ENCODE data around the gene EEF2K. TPM values are rescaled to one million over a fixed set of nuclear protein-coding genes. Genes with fewer than 3 reads are reported as not detected.

The EEF2K gene
- total and polyA plus RNA-seq, 5 donors = 15.0 to 38.3 (median 28.8) TPM

DNA sequence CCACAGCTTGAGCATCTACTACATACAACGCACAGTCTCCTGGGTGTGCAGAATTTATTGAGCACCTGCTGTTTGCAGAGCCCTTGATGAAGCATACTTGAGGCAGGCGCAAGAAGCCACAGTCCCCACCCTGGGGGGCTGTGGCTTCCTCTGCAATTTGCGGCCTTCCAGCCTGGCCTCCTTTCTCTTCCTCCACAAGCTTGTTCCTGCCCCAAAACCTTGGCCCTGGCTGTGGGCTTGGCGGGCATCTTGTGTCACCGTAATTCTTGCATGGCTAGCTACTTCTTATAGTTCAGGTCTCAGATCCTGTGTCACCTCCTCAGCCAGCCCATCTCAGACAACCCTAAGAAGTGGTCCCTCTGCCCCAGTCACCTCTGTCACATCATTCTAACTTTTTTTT is 47.2 kb downstream of the EEF2K start:
- intact Hi-C loops (cut with DNase I) = no loop called here
- DNase-seq (no peak), ATAC-seq (no peak)
- 95% methylated on average over 5 of the region's 5 CpGs for WGBS
- H3K9me3 ChIP-seq (ENCODE audit: control insufficient read depth, low read length) = peaks cover 3% of the 10 kb centered on the region
- no peaks in the 10 kb centered on the region for H3K4me1 ChIP-seq (ENCODE audit: control insufficient read depth, insufficient read depth, low read length)
- H3K4me3 ChIP-seq (ENCODE audit: low read length) = no peak overlapping the region
- H3K27me3 ChIP-seq (ENCODE audit: control insufficient read depth, insufficient read depth) = no peaks in the 10 kb centered on the region
- no peak overlapping the region for H3K27ac ChIP-seq (ENCODE audit: low read length)

DNA sequence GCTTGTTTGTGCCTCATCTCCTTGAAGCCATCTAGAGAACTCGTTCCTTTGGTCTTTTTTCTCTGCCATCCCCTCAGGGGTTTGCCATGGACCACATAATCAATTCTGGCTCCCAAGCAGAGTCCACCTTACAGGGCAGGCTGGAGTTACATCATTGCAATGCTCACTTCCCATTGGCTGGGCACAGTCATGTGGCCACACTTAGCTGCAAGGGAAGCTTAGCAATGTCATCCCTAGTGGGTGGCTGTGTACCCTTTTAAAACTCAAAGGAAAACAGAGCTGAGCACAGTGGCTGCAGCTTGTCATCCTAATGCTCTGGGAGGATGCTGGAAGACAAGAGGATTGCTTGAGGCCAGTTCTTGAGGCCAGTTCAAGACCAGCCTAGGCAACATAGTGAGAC is 49.3 kb downstream of the EEF2K start:
- WGBS = 95% methylated on average over 1 of the region's 1 CpG
- H3K4me1 ChIP-seq (ENCODE audit: control insufficient read depth, insufficient read depth, low read length) = no peaks in the 10 kb centered on the region
- peaks cover 3% of the 10 kb centered on the region for H3K9me3 ChIP-seq (ENCODE audit: control insufficient read depth, low read length)
- no peaks in the 10 kb centered on the region for H3K27me3 ChIP-seq (ENCODE audit: control insufficient read depth, insufficient read depth)
- ATAC-seq = no peak
- intact Hi-C loops (cut with DNase I) = no loop called here
- H3K4me3 ChIP-seq (ENCODE audit: low read length) = no peak overlapping the region
- DNase-seq = no peak
- H3K27ac ChIP-seq (ENCODE audit: low read length) = no peak overlapping the region

DNA sequence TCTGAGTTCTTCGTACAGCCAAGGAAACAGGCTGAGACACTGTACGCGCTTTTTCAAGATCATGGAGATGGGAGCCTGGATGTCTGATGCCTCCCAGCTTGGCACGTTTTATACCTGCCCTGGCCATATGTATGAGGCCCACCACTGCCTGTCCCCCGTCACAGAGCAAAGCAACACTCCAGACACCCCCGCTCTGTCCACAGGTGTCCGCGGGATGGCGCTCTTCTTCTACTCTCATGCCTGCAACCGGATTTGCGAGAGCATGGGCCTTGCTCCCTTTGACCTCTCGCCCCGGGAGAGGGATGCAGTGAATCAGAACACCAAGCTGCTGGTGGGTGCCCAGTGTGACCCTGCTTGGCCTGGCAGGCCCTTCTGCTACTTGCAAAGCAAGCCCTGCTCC is 51.4 kb downstream of the EEF2K start:
- DNase-seq (no peak), ATAC-seq (peak in 1 of 2 donors; percentile 32)
- intact Hi-C loops (cut with DNase I) = no loop called here
- no peak overlapping the region for H3K27ac ChIP-seq (ENCODE audit: low read length)
- H3K27me3 ChIP-seq (ENCODE audit: control insufficient read depth, insufficient read depth) = no peaks in the 10 kb centered on the region
- H3K9me3 ChIP-seq (ENCODE audit: control insufficient read depth, low read length) = peaks cover 3% of the 10 kb centered on the region
- no peak overlapping the region for H3K4me3 ChIP-seq (ENCODE audit: low read length)
- H3K4me1 ChIP-seq (ENCODE audit: control insufficient read depth, insufficient read depth, low read length) = no peaks in the 10 kb centered on the region
- WGBS = 98% methylated on average over 13 of the region's 13 CpGs

DNA sequence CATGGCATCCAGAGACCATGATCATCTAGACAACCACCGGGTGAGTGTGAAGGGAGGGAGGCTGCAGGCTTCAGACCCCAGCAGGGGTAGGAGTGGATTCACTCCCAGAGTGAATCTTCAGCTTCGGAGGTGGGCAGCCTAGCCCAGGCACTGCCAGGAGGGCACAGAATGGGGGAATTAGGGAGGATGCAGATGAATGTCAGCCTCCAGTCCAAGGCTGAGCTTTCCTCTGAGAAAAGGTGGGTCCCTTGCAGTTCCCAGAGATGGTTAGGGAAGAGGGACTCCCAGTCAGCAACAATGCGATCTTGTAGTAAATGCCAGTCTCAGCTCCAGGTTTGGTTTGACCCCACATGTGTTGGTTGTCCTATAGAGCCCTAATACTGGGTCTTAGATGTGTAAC is 54.4 kb downstream of the EEF2K start:
- H3K9me3 ChIP-seq (ENCODE audit: control insufficient read depth, low read length) = no peaks in the 10 kb centered on the region
- no peak overlapping the region for H3K4me3 ChIP-seq (ENCODE audit: low read length)
- ATAC-seq = no peak
- intact Hi-C loops (cut with DNase I) = no loop called here
- no peaks in the 10 kb centered on the region for H3K4me1 ChIP-seq (ENCODE audit: control insufficient read depth, insufficient read depth, low read length)
- 98% methylated on average over 3 of the region's 3 CpGs for WGBS
- no peak overlapping the region for H3K27ac ChIP-seq (ENCODE audit: low read length)
- no peaks in the 10 kb centered on the region for H3K27me3 ChIP-seq (ENCODE audit: control insufficient read depth, insufficient read depth)
- no peak for DNase-seq

DNA sequence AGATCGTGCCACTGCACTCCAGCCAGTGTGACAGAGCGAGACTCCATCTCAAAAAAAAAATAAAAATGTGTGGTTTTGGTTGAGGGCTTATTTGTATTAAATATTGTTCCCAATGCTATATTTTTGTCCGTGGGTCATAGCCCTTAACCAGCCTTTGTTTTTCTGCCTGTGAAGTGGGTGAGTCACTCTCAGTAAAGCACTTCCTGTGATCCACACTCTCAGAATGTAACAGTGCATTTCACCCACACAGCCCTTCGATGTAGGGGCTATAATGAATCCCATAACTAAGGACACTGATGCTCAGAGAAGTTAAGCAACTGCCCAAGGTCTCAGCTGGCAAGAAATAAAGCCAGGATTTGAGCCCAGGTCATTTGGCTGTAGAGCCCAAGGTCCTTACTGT is 56.4 kb downstream of the EEF2K start:
- ATAC-seq (no peak), DNase-seq (no peak)
- intact Hi-C loops (cut with DNase I) = no loop called here
- WGBS = 90% methylated on average over 4 of the region's 4 CpGs
- no peaks in the 10 kb centered on the region for H3K9me3 ChIP-seq (ENCODE audit: control insufficient read depth, low read length)
- H3K27me3 ChIP-seq (ENCODE audit: control insufficient read depth, insufficient read depth) = no peaks in the 10 kb centered on the region
- no peaks in the 10 kb centered on the region for H3K4me1 ChIP-seq (ENCODE audit: control insufficient read depth, insufficient read depth, low read length)
- no peak overlapping the region for H3K4me3 ChIP-seq (ENCODE audit: low read length)
- H3K27ac ChIP-seq (ENCODE audit: low read length) = no peak overlapping the region

DNA sequence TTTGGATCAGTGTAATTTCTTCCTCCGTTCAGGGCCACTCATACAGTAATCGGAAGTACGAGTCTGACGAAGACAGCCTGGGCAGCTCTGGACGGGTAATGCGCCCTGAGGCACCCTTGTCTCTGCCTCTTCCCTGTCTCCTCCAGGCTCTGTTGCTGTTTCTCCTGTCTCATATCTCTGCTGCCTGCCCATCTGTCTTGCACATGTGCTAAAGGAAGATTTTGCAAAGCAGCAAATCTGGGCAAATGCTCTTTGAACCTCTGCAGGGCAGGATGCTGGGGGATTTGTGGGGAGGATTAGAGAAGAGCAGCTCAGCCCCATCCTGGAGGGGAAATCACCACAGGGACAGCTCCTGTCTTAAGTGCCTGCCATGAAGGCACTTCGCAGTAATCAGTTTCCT is 58.7 kb downstream of the EEF2K start:
- no peaks in the 10 kb centered on the region for H3K9me3 ChIP-seq (ENCODE audit: control insufficient read depth, low read length)
- no peak overlapping the region for H3K27ac ChIP-seq (ENCODE audit: low read length)
- intact Hi-C loops (cut with DNase I) = no loop called here
- DNase-seq (no peak), ATAC-seq (no peak)
- H3K4me3 ChIP-seq (ENCODE audit: low read length) = no peak overlapping the region
- WGBS = 91% methylated on average over 7 of the region's 7 CpGs
- no peaks in the 10 kb centered on the region for H3K27me3 ChIP-seq (ENCODE audit: control insufficient read depth, insufficient read depth)
- H3K4me1 ChIP-seq (ENCODE audit: control insufficient read depth, insufficient read depth, low read length) = no peaks in the 10 kb centered on the region

DNA sequence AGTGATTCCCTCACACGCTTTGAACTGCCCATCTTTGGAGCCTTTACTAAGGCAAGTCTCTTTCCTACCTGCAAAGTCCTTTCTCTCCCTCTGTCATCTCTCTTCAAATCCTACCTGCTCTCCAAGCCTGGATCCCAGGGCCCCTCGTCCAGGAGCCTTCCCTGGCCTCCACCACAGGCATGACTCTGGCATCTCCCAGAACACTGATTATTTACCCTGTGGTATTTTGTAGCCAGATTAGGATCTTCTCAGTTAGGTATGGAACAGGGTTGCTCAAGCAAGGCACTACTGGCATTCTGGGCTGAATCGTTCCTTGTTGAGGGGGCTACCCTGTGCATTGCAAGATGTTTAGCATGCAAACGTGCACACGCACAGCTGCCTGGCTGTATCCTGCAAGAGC is 59.3 kb downstream of the EEF2K start:
- Histone ChIP-seq H3K4me3 (ENCODE audit: low read length) (no peak overlapping the region), H3K27me3 (ENCODE audit: control insufficient read depth, insufficient read depth) (no peaks in the 10 kb centered on the region), H3K9me3 (ENCODE audit: control insufficient read depth, low read length) (no peaks in the 10 kb centered on the region), H3K27ac (ENCODE audit: low read length) (no peak overlapping the region), H3K4me1 (ENCODE audit: control insufficient read depth, insufficient read depth, low read length) (no peaks in the 10 kb centered on the region)
- intact Hi-C loops (cut with DNase I) = no loop called here
- DNase-seq = no peak
- no peak for ATAC-seq
- WGBS = 86% methylated on average over 5 of the region's 5 CpGs

DNA sequence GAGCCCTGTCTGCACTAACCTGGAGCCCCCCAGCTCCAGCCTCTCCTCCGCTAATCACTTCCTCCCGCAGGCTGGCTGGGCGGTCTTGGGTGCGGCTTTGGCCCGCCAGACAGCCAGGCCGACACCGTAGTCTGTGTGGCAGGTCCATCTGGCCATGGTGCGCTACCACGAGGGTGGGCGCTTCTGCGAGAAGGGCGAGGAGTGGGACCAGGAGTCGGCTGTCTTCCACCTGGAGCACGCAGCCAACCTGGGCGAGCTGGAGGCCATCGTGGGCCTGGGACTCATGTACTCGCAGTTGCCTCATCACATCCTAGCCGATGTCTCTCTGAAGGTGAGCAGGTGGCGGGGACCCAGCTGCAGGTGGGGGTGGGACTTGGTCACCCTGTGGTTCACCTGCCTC is 60.5 kb downstream of the EEF2K start:
- ATAC-seq (peak in 1 of 2 donors; percentile 12), DNase-seq (no peak)
- no peaks in the 10 kb centered on the region for H3K4me1 ChIP-seq (ENCODE audit: control insufficient read depth, insufficient read depth, low read length)
- no peaks in the 10 kb centered on the region for H3K27me3 ChIP-seq (ENCODE audit: control insufficient read depth, insufficient read depth)
- H3K4me3 ChIP-seq (ENCODE audit: low read length) = no peak overlapping the region
- no peak overlapping the region for H3K27ac ChIP-seq (ENCODE audit: low read length)
- intact Hi-C loops (cut with DNase I) = no loop called here
- no peaks in the 10 kb centered on the region for H3K9me3 ChIP-seq (ENCODE audit: control insufficient read depth, low read length)
- 96% methylated on average over 19 of the region's 19 CpGs for WGBS

DNA sequence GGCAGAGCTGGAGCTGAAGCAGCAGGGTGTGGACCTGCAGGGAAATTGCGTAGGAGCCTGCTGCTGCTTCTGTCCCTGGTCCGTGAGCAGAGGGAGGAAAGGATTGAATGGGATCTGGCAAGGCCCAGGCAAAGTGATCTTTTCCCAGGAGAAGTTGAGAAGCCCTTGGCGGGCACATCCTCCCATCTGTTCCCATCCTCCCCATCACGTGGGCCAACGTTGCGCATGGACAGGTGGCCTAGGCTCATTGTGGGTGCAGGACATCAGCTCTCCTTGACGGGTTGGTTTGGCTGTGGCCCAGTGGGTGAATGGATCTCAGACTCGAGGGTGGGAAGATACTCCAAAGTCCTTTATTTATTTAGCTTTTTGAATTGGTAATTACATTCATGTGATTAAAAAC is 61.7 kb downstream of the EEF2K start:
- DNase-seq = no peak
- 85% methylated on average over 8 of the region's 8 CpGs for WGBS
- intact Hi-C loops (cut with DNase I) = no loop called here
- H3K27ac ChIP-seq (ENCODE audit: low read length) = no peak overlapping the region
- no peaks in the 10 kb centered on the region for H3K9me3 ChIP-seq (ENCODE audit: control insufficient read depth, low read length)
- no peaks in the 10 kb centered on the region for H3K27me3 ChIP-seq (ENCODE audit: control insufficient read depth, insufficient read depth)
- no peaks in the 10 kb centered on the region for H3K4me1 ChIP-seq (ENCODE audit: control insufficient read depth, insufficient read depth, low read length)
- no peak for ATAC-seq
- no peak overlapping the region for H3K4me3 ChIP-seq (ENCODE audit: low read length)

DNA sequence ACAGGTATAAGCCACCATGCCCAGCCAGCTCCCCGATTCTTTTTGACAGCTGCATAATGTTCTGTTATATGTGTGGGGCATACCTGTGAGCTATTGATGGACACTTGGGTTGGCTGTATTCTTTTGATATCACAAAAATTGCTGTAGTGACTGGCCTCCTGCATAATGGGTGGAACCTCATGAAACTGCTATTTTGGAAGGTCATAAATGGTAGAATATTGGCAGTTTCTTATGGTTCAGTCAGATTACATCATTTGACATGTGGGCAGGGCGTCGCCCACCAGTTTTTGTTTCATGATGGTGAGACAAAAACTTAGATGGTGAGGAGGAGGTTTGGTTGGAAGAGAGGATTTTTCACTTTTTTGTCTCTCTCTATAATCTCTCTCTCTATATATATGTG is 64.4 kb downstream of the EEF2K start:
- intact Hi-C loops (cut with DNase I) = no loop called here
- no peak overlapping the region for H3K27ac ChIP-seq (ENCODE audit: low read length)
- H3K27me3 ChIP-seq (ENCODE audit: control insufficient read depth, insufficient read depth) = no peaks in the 10 kb centered on the region
- DNase-seq = no peak
- 92% methylated on average over 3 of the region's 3 CpGs for WGBS
- H3K4me3 ChIP-seq (ENCODE audit: low read length) = no peak overlapping the region
- no peak for ATAC-seq
- H3K9me3 ChIP-seq (ENCODE audit: control insufficient read depth, low read length) = no peaks in the 10 kb centered on the region
- no peaks in the 10 kb centered on the region for H3K4me1 ChIP-seq (ENCODE audit: control insufficient read depth, insufficient read depth, low read length)

DNA sequence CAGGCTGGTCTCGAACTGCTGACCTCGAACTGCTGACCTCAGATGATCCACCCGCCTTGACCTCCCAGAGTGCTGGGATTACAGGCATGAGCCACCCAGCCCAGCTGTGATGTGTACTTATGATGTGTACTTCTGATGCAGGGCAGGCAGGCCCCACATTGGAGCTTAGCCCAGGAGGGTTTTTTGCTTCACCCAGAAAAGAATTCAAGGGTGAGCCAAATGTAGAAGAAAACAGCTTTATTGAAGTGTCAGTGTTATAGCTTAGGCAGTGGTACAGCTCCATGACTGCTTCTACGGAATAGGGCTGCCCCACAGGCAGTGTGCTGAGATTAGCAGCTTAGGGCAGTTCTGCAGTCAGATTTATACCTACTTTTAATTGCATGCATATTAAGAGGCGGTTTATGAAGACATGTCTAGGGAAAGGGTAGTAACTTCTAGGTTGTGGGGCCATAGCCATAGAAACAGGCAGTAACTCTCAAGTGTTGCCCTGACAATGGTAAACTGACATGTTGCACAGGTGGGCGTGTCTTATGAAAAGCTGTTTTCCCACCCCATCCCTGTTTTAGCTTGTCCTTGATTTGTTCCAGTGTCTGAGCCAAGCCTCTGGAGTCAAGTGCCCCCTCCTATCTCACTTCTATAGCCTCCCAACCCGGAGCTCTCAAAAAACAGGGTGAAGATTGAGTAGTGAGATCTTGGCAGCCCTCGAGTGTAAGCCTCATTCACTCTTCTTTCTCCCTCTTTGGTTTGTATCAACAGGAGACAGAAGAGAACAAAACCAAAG is 67.0 kb downstream of the EEF2K start:
- peak; percentile 58 to 78 for ATAC-seq

DNA sequence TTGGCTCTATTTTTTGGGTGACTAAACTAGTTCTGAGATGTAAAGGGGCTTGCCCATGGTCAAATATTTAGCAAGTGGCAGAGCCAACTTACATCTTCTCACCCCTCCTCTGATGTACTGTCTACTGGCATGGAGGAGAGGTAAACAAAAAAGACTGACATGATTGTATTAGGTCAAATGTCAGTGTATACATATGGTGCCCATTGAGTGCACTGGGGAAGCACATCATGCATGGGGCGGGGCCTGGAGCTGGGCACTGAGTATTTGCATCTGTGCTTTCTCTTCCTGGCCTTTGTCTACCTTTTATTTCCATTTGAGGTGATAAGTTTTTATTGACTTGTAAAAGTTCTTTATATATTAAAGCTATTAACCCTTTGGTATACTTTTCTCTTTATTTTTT is 68.8 kb downstream of the EEF2K start:
- no peaks in the 10 kb centered on the region for H3K9me3 ChIP-seq (ENCODE audit: control insufficient read depth, low read length)
- WGBS = 98% methylated on average over 1 of the region's 1 CpG
- intact Hi-C loops (cut with DNase I) = no loop called here
- H3K4me3 ChIP-seq (ENCODE audit: low read length) = no peak overlapping the region
- ATAC-seq (no peak), DNase-seq (no peak)
- H3K27me3 ChIP-seq (ENCODE audit: control insufficient read depth, insufficient read depth) = no peaks in the 10 kb centered on the region
- H3K4me1 ChIP-seq (ENCODE audit: control insufficient read depth, insufficient read depth, low read length) = no peaks in the 10 kb centered on the region
- H3K27ac ChIP-seq (ENCODE audit: low read length) = no peak overlapping the region

More for the DNA sequence above, 67.0 kb downstream of the EEF2K start:
- Histone ChIP-seq H3K4me1 (ENCODE audit: control insufficient read depth, insufficient read depth, low read length) (no peaks in the 10 kb centered on the region), H3K27ac (ENCODE audit: low read length) (no peak overlapping the region), H3K27me3 (ENCODE audit: control insufficient read depth, insufficient read depth) (no peaks in the 10 kb centered on the region), H3K9me3 (ENCODE audit: control insufficient read depth, low read length) (no peaks in the 10 kb centered on the region), H3K4me3 (ENCODE audit: low read length) (no peak overlapping the region)
- no peak for DNase-seq
- intact Hi-C loops (cut with DNase I) = no loop called here
- 64% methylated on average over 8 of the region's 8 CpGs for whole genome bisulfite sequencing

Data from right cardiac atrium (tissue), 5 donors.